ENCODE results near the gene NCOR1. TPM values are rescaled to one million over a fixed set of nuclear protein-coding genes. Genes with fewer than 3 reads are reported as not detected.

The NCOR1 gene
- polyA plus RNA-seq, 2 of the 4 experiments (the other 2 are of a cell fraction) = 65.5 to 190 TPM

GRCh38 chr17:16050844-16051243, 164.5 kb downstream of the NCOR1 start:
- no peak for DNase-seq (ENCODE audit: low read depth in 1 of 2, low spot score in 1 of 2)
- 94% methylated on average over 6 of the region's 6 CpGs for WGBS (ENCODE audit: missing lambda C conversion rate)
- TF ChIP-seq NPAS2 (CRISPR knock-in tag; IDR thresholded peaks at IDR 0.05; ENCODE audit: borderline replicate concordance) (no peak), EHF (CRISPR knock-in tag; IDR thresholded peaks at IDR 0.05) (no peak), EHMT2 (IDR thresholded peaks at IDR 0.05; ENCODE audit: low read depth) (no peak), PBX3 (IDR thresholded peaks at IDR 0.05) (no peak), RCOR1 (IDR thresholded peaks at IDR 0.05; ENCODE audit: low read depth, low read length) (no peak), JUNB (IDR thresholded peaks at IDR 0.05) (no peak), REST (IDR thresholded peaks at IDR 0.05) (no peak), RNF2 (IDR thresholded peaks at IDR 0.05; ENCODE audit: borderline replicate concordance, low read depth) (no peak), ZNF302 (CRISPR knock-in tag; IDR thresholded peaks at IDR 0.05) (no peak), FOSL2 (IDR thresholded peaks at IDR 0.05) (no peak), FOSL2 (CRISPR knock-in tag; IDR thresholded peaks at IDR 0.05) (no peak), ZSCAN20 (CRISPR knock-in tag; IDR thresholded peaks at IDR 0.05) (no peak), CBX2 (IDR thresholded peaks at IDR 0.05; ENCODE audit: borderline replicate concordance, low read depth) (no peak), HES2 (IDR thresholded peaks at IDR 0.05) (no peak), BCL3 (IDR thresholded peaks at IDR 0.05) (no peak), HDAC2 (IDR thresholded peaks at IDR 0.05) (no peak), NFE2L2 (conservative IDR thresholded peaks at IDR 0.05; ENCODE audit: low read length) (no peak)
- no peak for ATAC-seq
- ChIA-PET POLR2A (no interaction called here), CTCF (interaction anchor here (0.6 kb wide), 1 partner anchor 118 kb away, joined by 3 read pairs; no protein-coding TSS in a partner anchor)
- Histone ChIP-seq H3K4me2 (no peak overlapping the region), H3K9me3 (peaks cover 3% of the 10 kb centered on the region; the same call in 1 of the 3 replicates), H3K4me1 (no peaks in the 10 kb centered on the region), H3K4me3 (no peak overlapping the region), H3K27ac (no peak overlapping the region)
- FAIRE-seq = no peak

GRCh38 chr17:16048811-16049449, 166.4 kb downstream of the NCOR1 start:
- ATAC-seq = peak; percentile 21 to 36; a peak in 3 of 6 replicates
- ChIA-PET CTCF (interaction anchor here (1.0 to 1.4 kb wide), 2 partner anchors 10 to 84 kb away, joined by 3 to 4 read pairs; no protein-coding TSS in a partner anchor), POLR2A (interaction anchor here (0.5 kb wide), 1 partner anchor 178 kb away, joined by 3 read pairs; no protein-coding TSS in a partner anchor)
- H3K9me3 ChIP-seq = peaks cover 3% of the 10 kb centered on the region; the same call in 1 of the 3 replicates
- H3K4me3 ChIP-seq = no peak overlapping the region
- 83% methylated on average over 14 of the region's 14 CpGs for WGBS (ENCODE audit: missing lambda C conversion rate)
- no peak overlapping the region for H3K27ac ChIP-seq
- H3K4me1 ChIP-seq = no peaks in the 10 kb centered on the region
- TF ChIP-seq CHD2 (IDR thresholded peaks at IDR 0.05; ENCODE audit: low read length, partially characterized antibody) = no peak
- TF ChIP-seq NR3C1 (IDR thresholded peaks at IDR 0.05) = no peak
- TF ChIP-seq HOXB13 (CRISPR knock-in tag; IDR thresholded peaks at IDR 0.05; ENCODE audit: low read depth) = no peak
- no peak for TF ChIP-seq E2F6 (IDR thresholded peaks at IDR 0.05; ENCODE audit: borderline replicate concordance, low read depth)
- TF ChIP-seq KDM5A (IDR thresholded peaks at IDR 0.05) = no peak
- TF ChIP-seq RARB (CRISPR knock-in tag; IDR thresholded peaks at IDR 0.05) = no peak
- no peak for TF ChIP-seq POLR2A (IDR thresholded peaks at IDR 0.05; ENCODE audit: low read length)
- FAIRE-seq = peak; percentile 70
- DNase-seq (ENCODE audit: low read depth in 1 of 2, low spot score in 1 of 2) = no peak
- H3K4me2 ChIP-seq = no peak overlapping the region
